Measurements from ENCODE around the gene AMOTL1.
"Not testable (repeated sequence)": the region's sequence is repeated elsewhere in the genome, so short reads cannot be mapped to it uniquely, and the experiment has no call there.

The AMOTL1 gene

GRCh38 chr11:94791216-94791889 lies 23.2 kb downstream of the AMOTL1 start:
- DNase-seq (ENCODE audit: low read depth in 1 of 2, low spot score in 1 of 2), result no peak

GRCh38 chr11:94791942-94792341 lies 23.8 kb downstream of the AMOTL1 start:
- DNase-seq (ENCODE audit: low read depth in 1 of 2, low spot score in 1 of 2), result not testable (repeated sequence)

GRCh38 chr11:94792451-94792850 lies 24.3 kb downstream of the AMOTL1 start:
- DNase-seq (ENCODE audit: low read depth in 1 of 2, low spot score in 1 of 2), result no peak

- no peak for DNase-seq (ENCODE audit: low read depth in 1 of 2, low spot score in 1 of 2)
Observed at GRCh38 chr11:94793002-94793401, 24.8 kb downstream of the AMOTL1 start.

- no peak for DNase-seq (ENCODE audit: low read depth in 1 of 2, low spot score in 1 of 2)
Observed at GRCh38 chr11:94793822-94794221, 25.7 kb downstream of the AMOTL1 start.

- no peak for DNase-seq (ENCODE audit: low read depth in 1 of 2, low spot score in 1 of 2)
Observed at GRCh38 chr11:94794287-94795168, 26.4 kb downstream of the AMOTL1 start.

GRCh38 chr11:94795476-94796189 lies 27.5 kb downstream of the AMOTL1 start:
- no peak for DNase-seq (ENCODE audit: low read depth in 1 of 2, low spot score in 1 of 2)

- DNase-seq (ENCODE audit: low read depth in 1 of 2, low spot score in 1 of 2), result no peak
Observed at GRCh38 chr11:94796190-94796580, 28.0 kb downstream of the AMOTL1 start.

- no peak for DNase-seq (ENCODE audit: low read depth in 1 of 2, low spot score in 1 of 2)
Observed at GRCh38 chr11:94796863-94797262, 28.7 kb downstream of the AMOTL1 start.

- no peak for DNase-seq (ENCODE audit: low read depth in 1 of 2, low spot score in 1 of 2)
Observed at GRCh38 chr11:94799726-94800125, 31.6 kb downstream of the AMOTL1 start.

GRCh38 chr11:94800414-94800813 lies 32.3 kb downstream of the AMOTL1 start:
- DNase-seq (ENCODE audit: low read depth in 1 of 2, low spot score in 1 of 2), result no peak

GRCh38 chr11:94801866-94802460 lies 33.8 kb downstream of the AMOTL1 start:
- no peak for DNase-seq (ENCODE audit: low read depth in 1 of 2, low spot score in 1 of 2)

GRCh38 chr11:94802501-94802900 lies 34.3 kb downstream of the AMOTL1 start:
- DNase-seq (ENCODE audit: low read depth in 1 of 2, low spot score in 1 of 2), result no peak

- no peak for DNase-seq (ENCODE audit: low read depth in 1 of 2, low spot score in 1 of 2)
Observed at GRCh38 chr11:94803491-94803890, 35.3 kb downstream of the AMOTL1 start.

GRCh38 chr11:94804874-94805273 lies 36.7 kb downstream of the AMOTL1 start:
- DNase-seq (ENCODE audit: low read depth in 1 of 2, low spot score in 1 of 2), result no peak

GRCh38 chr11:94806014-94806413 lies 37.9 kb downstream of the AMOTL1 start:
- no peak for DNase-seq (ENCODE audit: low read depth in 1 of 2, low spot score in 1 of 2)

- no peak for DNase-seq (ENCODE audit: low read depth in 1 of 2, low spot score in 1 of 2)
Observed at GRCh38 chr11:94806419-94806818, 38.3 kb downstream of the AMOTL1 start.

GRCh38 chr11:94809251-94809650 lies 41.1 kb downstream of the AMOTL1 start:
- no peak for DNase-seq (ENCODE audit: low read depth in 1 of 2, low spot score in 1 of 2)

GRCh38 chr11:94812724-94813720 lies 44.9 kb downstream of the AMOTL1 start:
- not testable (repeated sequence) for DNase-seq (ENCODE audit: low read depth in 1 of 2, low spot score in 1 of 2)

- DNase-seq (ENCODE audit: low read depth in 1 of 2, low spot score in 1 of 2), result no peak
Observed at GRCh38 chr11:94814272-94814976, 46.3 kb downstream of the AMOTL1 start.

All from activated CD4-positive, alpha-beta T cell treated with anti-CD3 and anti-CD28 coated beads, Interleukin-2, amount 50 U/mL, for 24 hours (primary cell).